ENCODE data around the gene RABL6.

GRCh38 chr9:136789523-136789937 lies 18.2 kb upstream of the RABL6 start:
- no peak for TF ChIP-seq SUZ12 (IDR thresholded peaks at IDR 0.05; ENCODE audit: extremely low read depth, insufficient read depth, insufficient read length)
- TF ChIP-seq YY1 (IDR thresholded peaks at IDR 0.05; ENCODE audit: insufficient read depth, insufficient read length) = no peak
- no peak for TF ChIP-seq ZNF274 (IDR thresholded peaks at IDR 0.05; ENCODE audit: low read depth, low read length)
